Stimulated activated CD4-positive, alpha-beta T cell treated with anti-CD3 and anti-CD28 coated beads, Interleukin-1b, Interleukin-23, amount 100 ng/mL, for 4 hours (primary cell): Measurements from ENCODE around the gene KCNH2.

Experiments used
- DNase-seq, 2 donors: peaks; one replicate each; pipeline ENCODE4 v3.0.0-alpha.2; 2020; ENCODE audit warnings: low read depth in 2 of 2

The KCNH2 gene

GRCh38 chr7:150974468-150975391, 3.4 kb downstream of the KCNH2 start:
- DNase-seq, result peak; percentile 72 to 88

- no peak for DNase-seq
Observed at GRCh38 chr7:150973571-150974451, 4.3 kb downstream of the KCNH2 start.

DNA sequence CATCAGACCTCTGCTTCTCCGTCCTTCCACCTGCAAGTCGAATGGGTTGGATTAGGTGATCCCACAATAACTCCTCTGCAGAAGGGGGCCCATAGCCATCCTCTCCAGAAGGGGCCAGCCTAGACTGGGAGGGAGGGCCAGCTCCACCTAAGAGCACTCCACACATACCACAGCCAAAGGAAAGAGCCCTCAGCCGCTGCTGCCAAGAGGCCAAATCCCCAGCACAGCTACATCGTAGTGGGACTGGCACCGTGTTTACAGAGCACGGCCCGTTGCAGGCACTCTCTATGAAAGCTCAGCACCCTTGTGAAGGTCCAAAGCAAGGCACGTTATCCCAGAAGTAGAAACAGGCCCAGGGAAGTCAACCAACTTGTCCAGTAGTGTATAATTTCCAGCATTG, 5.4 kb downstream of the KCNH2 start:
- DNase-seq, result no peak

GRCh38 chr7:150972023-150972468, 6.1 kb downstream of the KCNH2 start:
- no peak for DNase-seq

GRCh38 chr7:150971242-150972022, 6.7 kb downstream of the KCNH2 start:
- no peak for DNase-seq

- no peak for DNase-seq
Observed at GRCh38 chr7:150970424-150970823, 7.7 kb downstream of the KCNH2 start.

GRCh38 chr7:150969475-150969874, 8.6 kb downstream of the KCNH2 start:
- no peak for DNase-seq

DNA sequence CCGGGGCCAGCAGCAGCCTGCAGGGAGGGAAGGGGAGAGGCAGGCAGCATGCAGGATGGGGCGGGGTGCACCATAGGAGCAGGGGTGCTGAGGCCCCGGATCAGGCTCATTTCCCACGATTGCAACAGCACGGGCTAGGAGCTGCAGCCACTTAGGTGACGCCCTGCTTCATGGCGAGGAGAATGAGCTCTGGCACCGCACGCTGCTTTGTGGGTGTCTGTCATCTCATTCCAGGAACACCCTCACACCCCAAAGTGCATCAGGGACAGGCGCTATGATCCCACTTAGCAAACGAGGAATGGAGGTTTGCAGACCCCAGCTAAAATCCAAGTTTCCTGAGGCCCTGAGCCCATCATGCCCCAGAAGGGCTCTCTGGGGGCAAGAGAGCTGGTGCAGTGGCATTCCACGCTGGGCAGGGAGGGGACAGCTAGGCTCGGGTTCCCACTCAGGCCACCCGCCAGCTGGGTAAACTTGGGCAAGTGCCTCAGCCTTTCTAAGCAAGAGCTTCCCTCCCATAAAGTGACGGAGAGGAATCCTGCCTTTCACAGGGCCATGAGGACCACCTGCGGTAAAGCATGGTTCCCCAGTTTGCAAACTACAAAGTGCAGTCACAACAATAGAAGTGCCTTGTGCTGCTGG, 9.3 kb downstream of the KCNH2 start:
- DNase-seq, result no peak

- no peak for DNase-seq
Observed at GRCh38 chr7:150968056-150968733, 9.9 kb downstream of the KCNH2 start.

DNA sequence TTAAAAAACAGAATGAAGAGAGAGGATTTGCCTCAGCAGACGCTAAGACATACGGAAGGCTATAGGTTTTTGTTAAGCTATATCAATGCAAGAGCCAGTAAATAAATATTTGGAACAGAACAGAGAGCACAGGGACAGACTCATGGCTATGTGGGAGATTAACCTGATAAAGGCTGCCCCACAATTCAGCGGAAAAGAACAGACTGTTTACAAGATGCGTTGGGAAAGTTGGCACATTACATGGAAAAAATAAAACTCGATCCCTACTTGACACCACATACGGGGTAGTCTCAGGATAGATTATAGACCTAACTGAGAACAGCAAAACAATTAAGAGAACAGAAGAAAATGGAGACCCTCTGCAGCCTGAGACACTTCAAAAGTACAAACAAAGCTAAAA, 10.8 kb downstream of the KCNH2 start:
- DNase-seq, result no peak

- DNase-seq, result no peak
Observed at GRCh38 chr7:150966002-150966401, 12.1 kb downstream of the KCNH2 start.

- DNase-seq, result no peak
Observed at GRCh38 chr7:150965273-150965830, 12.8 kb downstream of the KCNH2 start.

- no peak for DNase-seq
Observed at GRCh38 chr7:150964593-150965111, 13.5 kb downstream of the KCNH2 start.

GRCh38 chr7:150963707-150964559, 14.2 kb downstream of the KCNH2 start:
- DNase-seq, result no peak

DNA sequence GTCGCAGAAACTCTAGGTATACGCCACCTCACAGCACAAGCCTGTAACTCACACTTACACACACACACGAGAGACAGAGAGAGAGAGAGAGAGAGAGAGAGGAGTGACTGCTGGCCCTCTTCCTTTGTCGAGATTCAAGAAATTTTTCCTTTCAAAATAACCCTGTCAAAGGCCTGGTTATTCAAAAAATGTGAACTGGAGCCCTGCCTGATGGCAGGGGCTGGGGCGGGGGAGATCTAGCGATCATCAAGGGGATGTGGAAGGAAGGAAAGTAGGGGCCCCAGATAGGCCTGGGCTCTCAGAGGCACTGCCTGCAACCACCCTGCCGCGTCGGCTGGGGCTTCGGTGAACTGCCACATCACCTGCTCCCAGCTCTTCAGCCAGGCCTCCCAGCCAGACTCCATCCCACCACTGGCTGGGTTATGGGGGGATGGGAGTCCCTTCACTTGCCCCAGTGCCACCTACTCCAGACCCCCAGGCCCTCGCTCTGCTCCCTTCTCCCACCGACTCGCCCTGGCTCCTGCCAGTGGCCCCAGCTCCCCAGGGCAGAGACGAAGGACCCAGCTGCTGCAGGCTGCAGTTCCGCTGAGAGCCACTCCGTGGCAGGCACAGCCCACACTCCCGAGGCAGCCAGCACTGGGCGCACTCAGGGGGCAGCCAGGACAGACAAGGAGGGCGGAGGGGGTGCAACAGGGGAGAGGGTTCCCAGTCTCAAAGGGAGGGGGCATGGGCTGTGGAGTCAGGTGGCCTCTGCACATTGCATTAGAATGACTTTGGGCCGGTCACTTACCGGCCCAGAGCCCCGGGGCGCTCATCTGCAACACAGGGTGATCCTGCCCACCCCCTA, 15.3 kb downstream of the KCNH2 start:
- peak; percentile 39 to 47 for DNase-seq

DNA sequence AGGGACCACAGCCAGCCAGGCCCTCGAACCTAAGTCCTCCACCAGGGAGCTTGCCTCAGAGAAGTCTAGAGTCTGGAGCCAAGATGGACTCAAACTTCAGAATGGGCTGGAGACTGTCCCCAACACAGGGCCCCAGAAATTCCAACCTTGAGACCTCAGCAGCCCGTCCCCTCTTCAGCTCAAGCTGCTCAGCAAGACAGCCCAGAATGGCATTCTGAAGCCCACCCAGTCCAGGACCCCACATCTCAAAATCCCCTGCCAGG, 15.9 kb downstream of the KCNH2 start:
- no peak for DNase-seq

GRCh38 chr7:150961510-150962289, 16.4 kb downstream of the KCNH2 start:
- no peak for DNase-seq
